H9 (cell line): ENCODE measurements around the gene CMSS1. TPM values are rescaled to one million over a fixed set of nuclear protein-coding genes. Genes with fewer than 3 reads are reported as not detected.

Experiments used
- DNase-seq: peaks from one replicate; pipeline ENCODE4 v3.0.0-alpha.2; 2017
- H2AFZ ChIP-seq: one replicate; pipeline ENCODE4 v1.6.1; 2013; ENCODE audit warnings: mild to moderate bottlenecking, low read length, control low read depth, moderate library complexity
- H2AK5ac ChIP-seq: 2 replicates; pipeline ENCODE4 v1.6.1; 2013; ENCODE audit warnings: low read length, control low read depth, mixed read lengths; ENCODE audit not compliant: insufficient read length
- H2BK120ac ChIP-seq: one replicate; pipeline ENCODE4 v1.6.1; 2013; ENCODE audit warnings: low read depth, mild to moderate bottlenecking, low read length, control low read depth, inconsistent platforms; ENCODE audit not compliant: poor library complexity, severe bottlenecking
- H2BK12ac ChIP-seq: 2 replicates; pipeline ENCODE4 v1.6.1; 2013; ENCODE audit warnings: low read length, control low read depth, mixed read lengths, low read depth; ENCODE audit not compliant: insufficient read length
- H2BK15ac ChIP-seq: 2 replicates; pipeline ENCODE4 v1.6.1; 2013; ENCODE audit warnings: low read depth, low read length, control low read depth
- H2BK20ac ChIP-seq: one replicate; pipeline ENCODE4 v1.6.1; 2013; ENCODE audit warnings: low read depth, mild to moderate bottlenecking, low read length, control low read depth, inconsistent platforms; ENCODE audit not compliant: poor library complexity, severe bottlenecking
- H2BK5ac ChIP-seq: 2 replicates; pipeline ENCODE4 v1.6.1; 2013; ENCODE audit warnings: low read length, control low read depth, mixed read lengths; ENCODE audit not compliant: insufficient read length
- H3K14ac ChIP-seq: 2 replicates; pipeline ENCODE4 v1.6.1; 2013; ENCODE audit warnings: low read length, control low read depth; ENCODE audit not compliant: insufficient read depth
- H3K18ac ChIP-seq: 2 replicates; pipeline ENCODE4 v1.6.1; 2013; ENCODE audit warnings: low read depth, mild to moderate bottlenecking, mixed read lengths, low read length, control low read depth; ENCODE audit not compliant: insufficient read length
- H3K23ac ChIP-seq: 2 replicates; pipeline ENCODE4 v1.6.1; 2013; ENCODE audit warnings: low read length, control low read depth, mixed read lengths, low read depth; ENCODE audit not compliant: insufficient read length
- H3K23me2 ChIP-seq: 2 replicates; pipeline ENCODE4 v1.6.1; 2013; ENCODE audit warnings: low read depth, mild to moderate bottlenecking, mixed read lengths, low read length, control low read depth; ENCODE audit not compliant: insufficient read length, poor library complexity, severe bottlenecking
- H3K27ac ChIP-seq: 2 replicates; pipeline ENCODE4 v1.5.1; 2013; ENCODE audit warnings: low read length, control low read depth, mixed read lengths, low read depth; ENCODE audit not compliant: insufficient read length
- H3K27me3 ChIP-seq: 2 replicates; pipeline ENCODE4 v1.6.1; 2013; ENCODE audit warnings: low read length, control low read depth, inconsistent platforms; ENCODE audit not compliant: insufficient read depth
- H3K4ac ChIP-seq: 2 replicates; pipeline ENCODE4 v1.6.1; 2013; ENCODE audit warnings: low read depth, mild to moderate bottlenecking, control low read depth, inconsistent platforms, low read length, moderate library complexity
- H3K4me1 ChIP-seq: 2 replicates; pipeline ENCODE4 v1.6.1; 2013; ENCODE audit warnings: low read length, control low read depth, inconsistent platforms; ENCODE audit not compliant: insufficient read depth
- H3K4me2 ChIP-seq: 2 replicates; pipeline ENCODE4 v1.6.1; 2013; ENCODE audit warnings: low read length, control low read depth, mixed read lengths; ENCODE audit not compliant: insufficient read length, insufficient read depth
- H3K56ac ChIP-seq: 2 replicates; pipeline ENCODE4 v1.6.1; 2013; ENCODE audit warnings: low read depth, mild to moderate bottlenecking, mixed read lengths, low read length, control low read depth; ENCODE audit not compliant: insufficient read length
- H3K79me1 ChIP-seq: 2 replicates; pipeline ENCODE4 v1.6.1; 2013; ENCODE audit warnings: low read depth, mild to moderate bottlenecking, moderate library complexity, low read length, control low read depth, inconsistent platforms; ENCODE audit not compliant: insufficient read depth, poor library complexity, severe bottlenecking
- H3K79me2 ChIP-seq: 2 replicates; pipeline ENCODE4 v1.6.1; 2013; ENCODE audit warnings: low read length, control low read depth, inconsistent platforms; ENCODE audit not compliant: insufficient read depth
- H3K9ac ChIP-seq: 2 replicates; pipeline ENCODE4 v1.6.1; 2013; ENCODE audit warnings: low read length, control low read depth, mixed read lengths; ENCODE audit not compliant: insufficient read length; ENCODE audit errors: extremely low read depth
- H3K9me3 ChIP-seq: one replicate; pipeline ENCODE4 v1.6.1; 2013; ENCODE audit warnings: low read depth, low read length, inconsistent platforms; ENCODE audit not compliant: control insufficient read depth
- H3T11ph ChIP-seq: one replicate; pipeline ENCODE4 v1.6.1; 2013; ENCODE audit warnings: mild to moderate bottlenecking, low read length, control low read depth, inconsistent platforms
- H4K20me1 ChIP-seq: one replicate; pipeline ENCODE4 v1.6.1; 2013; ENCODE audit not compliant: control insufficient read depth, insufficient read length, insufficient read depth
- H4K5ac ChIP-seq: 2 replicates; pipeline ENCODE4 v1.6.1; 2013; ENCODE audit warnings: low read depth, mild to moderate bottlenecking, mixed read lengths, low read length, control low read depth; ENCODE audit not compliant: insufficient read length
- H4K8ac ChIP-seq: replicated peaks from 2 replicates; pipeline ENCODE4 v1.6.1; 2013; ENCODE audit warnings: low read length, control low read depth, mixed read lengths, low read depth; ENCODE audit not compliant: insufficient read length
- H4K91ac ChIP-seq: 2 replicates; pipeline ENCODE4 v1.6.1; 2013; ENCODE audit warnings: low read depth, mild to moderate bottlenecking, moderate library complexity, mixed read lengths, low read length, control low read depth; ENCODE audit not compliant: insufficient read length
- H3K27ac Mint-ChIP-seq, 3 experiments: 2 replicates in 2 of 3; 3 replicates in 1 of 3; pipeline ENCODE4 v1.8.0; 2020 to 2021; ENCODE audit warnings: mixed read lengths in 3 of 3, mild to moderate bottlenecking in 1 of 3, moderate library complexity in 1 of 3
- H3K27me3 Mint-ChIP-seq: 2 replicates; pipeline ENCODE4 v1.8.0; 2021; ENCODE audit warnings: low read depth, mild to moderate bottlenecking, moderate library complexity, mixed read lengths
- H3K36me3 Mint-ChIP-seq, 3 experiments: 2 replicates in 2 of 3; 3 replicates in 1 of 3; pipeline ENCODE4 v1.8.0; 2020 to 2021; ENCODE audit warnings: low read depth in 3 of 3, mixed read lengths in 3 of 3; ENCODE audit not compliant: insufficient read depth in 1 of 3
- H3K4me1 Mint-ChIP-seq, 2 experiments: 2 replicates each; pipeline ENCODE4 v1.8.0; 2020; ENCODE audit warnings: mixed read lengths in 2 of 2
- H3K4me3 Mint-ChIP-seq, 2 experiments: 2 replicates in 1 of 2; 3 replicates in 1 of 2; pipeline ENCODE4 v1.8.0; 2020 to 2021; ENCODE audit warnings: mild to moderate bottlenecking in 2 of 2, mixed read lengths in 2 of 2, moderate library complexity in 1 of 2
- H3K9me3 Mint-ChIP-seq, 2 experiments: 2 replicates in 1 of 2; 3 replicates in 1 of 2; pipeline ENCODE4 v1.8.0; 2020; ENCODE audit warnings: mild to moderate bottlenecking in 2 of 2, mixed read lengths in 2 of 2, moderate library complexity in 1 of 2
- CTCF ChIP-seq: fragments of 200-600 bp; sonication (generic); conservative IDR thresholded peaks from 3 replicates; pipeline ENCODE4 v1.8.0; 2021; ENCODE audit warnings: antibody characterized with exemption, mild to moderate bottlenecking
- WGBS: extraction: QIAGEN DNeasy Blood & Tissue Kit; methylation state at CpG from one replicate; pipeline ENCODE4 v1.1.7; 2013; ENCODE audit warnings: missing lambda C conversion rate, low lambda C conversion rate, mixed read lengths; ENCODE audit not compliant: insufficient read length; ENCODE audit errors: extremely low coverage; 5-methylcytosine and 5-hydroxymethylcytosine counted together
- total RNA-seq: library from RNA; stranded (reverse); gene quantifications from 2 replicates; pipeline ENCODE4 v1.2.1, GENCODE V29; 2021

CMSS1 gene
- total RNA-seq, 1 experiment from 2014 or later = 61.8 TPM

DNA sequence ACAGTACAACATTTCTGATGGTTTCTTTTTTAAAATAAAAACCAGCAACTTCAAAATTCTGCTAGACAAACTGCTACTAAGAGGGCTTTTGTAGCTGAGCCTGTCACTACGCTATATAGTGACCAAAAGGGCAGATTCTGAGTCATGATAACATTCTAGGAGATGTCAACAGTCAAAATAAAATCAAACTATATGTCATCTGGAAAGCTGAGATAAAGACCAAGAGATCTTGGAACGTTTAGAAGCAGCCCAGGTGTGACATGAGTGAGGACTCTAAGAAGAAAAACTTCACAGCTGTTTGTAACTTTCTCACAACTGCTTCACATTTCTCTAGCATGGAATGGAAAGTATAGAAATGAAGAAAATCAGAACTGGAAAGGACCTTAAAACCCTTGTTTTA is 212.0 kb downstream of the CMSS1 start:
- Histone ChIP-seq H3K27me3 (no peaks in the 10 kb centered on the region), H4K20me1 (no peaks in the 10 kb centered on the region), H2BK15ac (no peak overlapping the region), H3T11ph (no peak overlapping the region), H3K4ac (no peak overlapping the region), H3K79me1 (no peaks in the 10 kb centered on the region), H3K18ac (no peak overlapping the region), H3K9me3 (no peaks in the 10 kb centered on the region), H4K5ac (no peak overlapping the region), H3K56ac (no peak overlapping the region), H2AK5ac (no peak overlapping the region), H4K91ac (no peak overlapping the region), H4K8ac (no peak overlapping the region), H3K14ac (no peak overlapping the region), H3K4me2 (no peak overlapping the region), H2AFZ (no peak overlapping the region), H3K4me1 (no peaks in the 10 kb centered on the region), H3K27ac (no peak overlapping the region), H3K79me2 (no peaks in the 10 kb centered on the region), H3K9ac (no peak overlapping the region), H3K23me2 (no peaks in the 10 kb centered on the region), H3K23ac (no peak overlapping the region), H2BK120ac (no peak overlapping the region), H2BK12ac (no peak overlapping the region), H2BK5ac (no peak overlapping the region), H2BK20ac (no peak overlapping the region)
- Mint-ChIP-seq H3K27ac (no peak overlapping the region), H3K9me3 (no peaks in the 10 kb centered on the region), H3K36me3 (no peaks in the 10 kb centered on the region), H3K4me1 (peaks cover 4 to 5% of the 10 kb centered on the region in 2 experiments; a peak in 3 of 4 replicates), H3K27me3 (no peaks in the 10 kb centered on the region), H3K4me3 (no peak overlapping the region)
- TF ChIP-seq CTCF = no peak
- no peak for DNase-seq
- WGBS = no CpG with 5 or more reads among the region's 2 CpGs
